ENCODE results near the gene VPS4A.

The VPS4A gene

DNA sequence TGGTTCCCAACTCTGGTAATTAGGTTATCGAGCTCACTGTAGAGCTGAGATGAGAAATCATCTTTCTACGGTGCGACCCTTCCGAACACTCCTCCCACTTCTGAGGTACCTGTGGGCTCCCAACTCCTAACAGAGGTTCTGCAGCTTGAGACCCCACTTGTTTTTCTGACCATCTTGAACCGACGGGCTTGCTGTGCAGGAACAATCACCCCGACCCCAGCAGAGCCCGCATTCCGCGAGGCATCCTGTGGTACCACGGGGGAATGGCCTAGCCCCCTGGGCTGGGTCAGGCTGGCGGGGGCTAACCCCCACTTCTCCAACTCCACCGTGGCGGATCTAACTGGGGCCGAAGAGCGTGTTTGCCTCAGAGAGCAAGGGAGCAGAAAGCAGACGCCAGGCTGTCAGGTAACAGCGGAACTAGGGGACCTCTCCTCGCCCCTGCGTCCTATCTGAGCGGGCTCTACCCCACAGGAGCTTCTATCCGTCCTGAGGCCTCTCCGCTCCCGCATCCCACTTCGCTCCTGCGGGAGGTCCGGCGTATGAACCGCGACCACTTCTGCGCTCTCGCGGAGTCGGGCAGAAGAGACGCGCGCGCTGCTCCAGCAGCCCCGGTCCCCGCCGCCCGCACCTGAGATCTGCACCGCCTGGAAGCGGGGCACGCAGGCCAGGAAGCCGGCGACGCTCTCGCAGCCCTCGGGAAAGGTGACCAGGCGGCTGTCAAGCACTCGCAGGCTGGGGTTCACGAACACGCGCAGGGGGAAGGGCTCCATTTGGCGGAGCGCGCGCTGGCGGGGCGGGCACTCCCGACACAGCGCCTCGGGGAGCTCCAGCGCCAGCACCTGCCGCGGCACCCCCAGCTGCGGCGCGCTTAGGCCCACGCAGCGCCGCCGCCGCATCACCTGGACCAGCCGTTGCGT, 18.5 kb downstream of the VPS4A start:
- Mint-ChIP-seq H3K27ac (peak overlapping the region; percentile 63), H3K4me3 (peak overlapping the region; percentile 76), H3K9me3 (no peaks in the 10 kb centered on the region), H3K4me1 (peaks cover 38% of the 10 kb centered on the region), H3K36me3 (peaks cover 84% of the 10 kb centered on the region)
- ATAC-seq = peak; percentile 60
- DNase-seq (ENCODE audit: low spot score in 2 of 2) = peak in 1 of 2 donors; percentile 70

- DNase-seq (ENCODE audit: low spot score in 2 of 2) (peak; percentile 74 to 92), ATAC-seq (peak; percentile 96)
- Mint-ChIP-seq H3K36me3 (peaks cover 84% of the 10 kb centered on the region), H3K4me3 (peak within 1 kb of the TSS; percentile 76), H3K9me3 (no peaks in the 10 kb centered on the region), H3K4me1 (peaks cover 31% of the 10 kb centered on the region), H3K27ac (peak within 1 kb of the TSS; percentile 74)
Measured at GRCh38 chr16:69330286-69331109, 19.3 kb downstream of the VPS4A start, which contains the start of gene PDF. Gene PDF, minus strand, starts transcription at chr16:69330588. Its CDS starts 18 bp downstream, at chr16:69330570.

GRCh38 chr16:69334696-69335095, 23.5 kb downstream of the VPS4A start:
- Mint-ChIP-seq H3K4me1 (peaks cover 28% of the 10 kb centered on the region), H3K36me3 (peaks cover 65% of the 10 kb centered on the region), H3K9me3 (no peaks in the 10 kb centered on the region), H3K27ac (no peak overlapping the region), H3K4me3 (no peak overlapping the region)
- DNase-seq (ENCODE audit: low spot score in 2 of 2) = no peak
- no peak for ATAC-seq

DNA sequence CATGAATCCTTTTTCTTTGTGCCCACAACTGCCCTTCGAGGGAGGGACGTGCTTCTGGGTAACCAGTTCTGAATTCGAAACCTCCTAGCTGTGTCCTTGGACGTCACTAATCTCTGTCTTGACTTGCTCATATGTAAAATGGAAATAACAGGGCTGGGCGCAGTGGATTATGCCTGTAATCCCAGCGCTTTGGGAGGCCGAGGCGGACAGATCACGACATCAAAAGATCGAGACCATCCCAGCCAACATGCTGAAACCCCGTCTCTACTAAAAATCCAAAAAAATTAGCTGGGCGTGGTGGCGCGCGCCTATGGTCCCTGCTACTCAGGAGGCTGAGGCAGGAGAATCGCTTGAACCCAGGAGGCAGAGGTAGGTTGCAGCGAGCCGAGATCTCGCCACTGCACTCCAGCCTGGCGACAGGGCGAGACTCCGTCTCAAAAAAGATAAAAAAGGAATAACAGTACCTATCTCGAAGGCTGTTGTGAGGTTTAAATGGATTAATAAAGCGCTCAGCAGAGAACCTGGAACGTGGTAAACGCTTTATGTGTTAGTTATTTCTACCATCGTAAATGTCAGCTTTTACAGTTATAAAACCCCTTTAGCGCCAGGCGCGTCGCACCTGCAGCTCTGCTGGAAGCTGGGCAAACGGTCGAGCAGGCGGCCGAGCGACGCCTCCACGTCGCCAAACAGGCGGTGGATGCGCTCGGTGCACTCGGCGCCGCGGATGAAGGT, 27.6 kb downstream of the VPS4A start:
- DNase-seq (ENCODE audit: low spot score in 2 of 2) (no peak), ATAC-seq (no peak)
- H3K9me3 Mint-ChIP-seq = no peaks in the 10 kb centered on the region
- peaks cover 46% of the 10 kb centered on the region for H3K4me1 Mint-ChIP-seq
- H3K27ac Mint-ChIP-seq = peak overlapping the region; percentile 97
- H3K36me3 Mint-ChIP-seq = peaks cover 72% of the 10 kb centered on the region
- H3K4me3 Mint-ChIP-seq = peak overlapping the region; percentile 98

DNA sequence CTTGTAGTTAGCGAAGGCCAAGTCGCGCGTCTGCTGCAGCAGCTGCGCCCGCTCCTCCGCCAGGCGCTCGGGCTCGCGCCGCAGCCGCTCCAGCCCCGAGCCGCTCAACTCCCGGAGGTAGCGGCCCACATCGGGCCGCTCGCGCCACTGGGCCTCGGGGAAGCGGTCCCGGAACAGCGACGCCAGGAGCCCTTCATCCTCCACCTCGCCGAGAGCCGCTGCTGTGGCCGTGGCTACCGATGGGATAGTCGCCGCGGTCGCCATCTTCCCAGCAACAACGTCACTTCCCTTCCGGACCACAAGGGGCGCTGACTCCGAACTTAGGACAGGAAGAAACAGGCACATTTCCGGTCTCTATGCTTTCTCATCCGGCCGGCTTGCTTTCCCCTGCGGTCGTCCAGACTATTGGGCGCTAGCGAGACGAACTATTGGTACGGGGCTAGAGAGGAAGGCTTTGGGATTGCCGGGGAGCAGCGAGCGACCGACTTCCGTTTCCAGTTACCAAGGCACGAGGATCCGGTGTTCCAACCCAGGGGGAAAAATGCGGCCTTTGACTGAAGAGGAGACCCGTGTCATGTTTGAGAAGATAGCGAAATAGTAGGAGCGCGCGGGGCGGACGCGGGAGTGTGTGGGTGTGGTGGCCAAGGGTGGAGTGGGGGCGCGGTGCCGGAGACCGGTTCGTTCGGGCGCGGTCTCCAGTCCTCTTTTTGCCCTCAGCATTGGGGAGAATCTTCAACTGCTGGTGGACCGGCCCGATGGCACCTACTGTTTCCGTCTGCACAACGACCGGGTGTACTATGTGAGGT, 28.3 kb downstream of the VPS4A start, which contains the start of the genes COG8 and NIP7:
TSS of gene COG8 (minus strand) at position 276 of the 806 bp plus-strand sequence. CDS start at position 264, 12 bp downstream.
TSS of gene NIP7 (plus strand) at position 484 of the 806 bp plus-strand sequence. CDS start at position 542, 58 bp downstream.
- ATAC-seq (peak; percentile 91), DNase-seq (ENCODE audit: low spot score in 2 of 2) (peak; percentile 89 to 98)
- peaks cover 46% of the 10 kb centered on the region for H3K4me1 Mint-ChIP-seq
- no peaks in the 10 kb centered on the region for H3K9me3 Mint-ChIP-seq
- H3K36me3 Mint-ChIP-seq = peaks cover 72% of the 10 kb centered on the region
- peak within 1 kb of the TSS; percentile 98 for H3K4me3 Mint-ChIP-seq
- H3K27ac Mint-ChIP-seq = peak within 1 kb of the TSS; percentile 97

- Mint-ChIP-seq H3K9me3 (no peaks in the 10 kb centered on the region), H3K27ac (peak overlapping the region; percentile 97), H3K4me3 (peak overlapping the region; percentile 98), H3K4me1 (peaks cover 50% of the 10 kb centered on the region), H3K36me3 (peaks cover 71% of the 10 kb centered on the region)
- no peak for DNase-seq (ENCODE audit: low spot score in 2 of 2)
- ATAC-seq = no peak
Measured at GRCh38 chr16:69340095-69340644, 29.0 kb downstream of the VPS4A start.

GRCh38 chr16:69344171-69344570, 33.0 kb downstream of the VPS4A start:
- Mint-ChIP-seq H3K4me1 (peaks cover 51% of the 10 kb centered on the region), H3K27ac (no peak overlapping the region), H3K4me3 (no peak overlapping the region), H3K36me3 (peaks cover 75% of the 10 kb centered on the region), H3K9me3 (no peaks in the 10 kb centered on the region)
- no peak for ATAC-seq
- no peak for DNase-seq (ENCODE audit: low spot score in 2 of 2)

DNA sequence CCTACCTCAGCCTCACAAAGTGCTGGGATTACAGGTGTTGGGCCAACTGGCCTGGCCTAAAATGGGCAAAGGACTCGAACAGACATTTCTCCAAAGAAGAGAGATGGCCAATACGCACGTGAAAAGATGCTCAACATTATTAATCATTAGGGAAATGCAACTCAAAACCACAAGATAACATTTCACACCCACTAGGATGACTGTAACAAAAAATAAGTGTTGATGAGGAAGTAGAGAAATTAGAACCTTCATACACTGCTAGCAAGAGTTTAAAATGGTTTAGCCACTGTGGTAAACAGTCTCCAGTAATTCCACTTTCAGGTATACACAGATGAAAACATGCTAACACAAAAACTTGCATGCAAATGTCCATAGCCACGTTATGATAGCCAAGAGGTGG, 34.8 kb downstream of the VPS4A start:
- Mint-ChIP-seq H3K9me3 (no peaks in the 10 kb centered on the region), H3K4me1 (peaks cover 38% of the 10 kb centered on the region), H3K27ac (peak overlapping the region; percentile 60), H3K36me3 (peaks cover 72% of the 10 kb centered on the region), H3K4me3 (no peak overlapping the region)
- ATAC-seq (peak; percentile 76), DNase-seq (ENCODE audit: low spot score in 2 of 2) (no peak)

DNA sequence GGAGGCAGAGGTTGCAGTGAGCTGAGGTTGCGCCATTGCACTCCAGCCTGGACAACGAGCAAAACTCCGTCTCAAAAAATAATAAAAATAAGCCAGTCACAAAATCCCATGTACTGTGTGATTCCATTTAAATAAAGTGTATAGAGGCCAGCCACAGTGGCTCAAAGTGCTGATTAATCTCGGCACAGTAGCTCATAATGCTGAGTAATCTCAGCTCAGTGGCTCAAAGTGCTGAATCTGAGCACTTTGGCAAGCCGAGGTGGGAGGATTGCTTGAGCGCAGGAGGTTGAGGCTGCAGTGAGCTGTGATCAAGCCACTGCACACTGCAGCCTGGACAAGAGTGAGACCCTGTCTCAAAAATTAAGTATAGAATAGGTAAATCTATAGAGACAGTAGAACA, 35.5 kb downstream of the VPS4A start:
- H3K27ac Mint-ChIP-seq = peak overlapping the region; percentile 71
- peaks cover 30% of the 10 kb centered on the region for H3K4me1 Mint-ChIP-seq
- peaks cover 68% of the 10 kb centered on the region for H3K36me3 Mint-ChIP-seq
- H3K4me3 Mint-ChIP-seq = no peak overlapping the region
- no peaks in the 10 kb centered on the region for H3K9me3 Mint-ChIP-seq
- ATAC-seq (peak; percentile 86), DNase-seq (ENCODE audit: low spot score in 2 of 2) (no peak)

GRCh38 chr16:69348222-69348621, 37.1 kb downstream of the VPS4A start:
- Mint-ChIP-seq H3K27ac (no peak overlapping the region), H3K9me3 (no peaks in the 10 kb centered on the region), H3K4me3 (no peak overlapping the region), H3K36me3 (peaks cover 68% of the 10 kb centered on the region), H3K4me1 (peaks cover 28% of the 10 kb centered on the region)
- DNase-seq (ENCODE audit: low spot score in 2 of 2) = no peak
- no peak for ATAC-seq

DNA sequence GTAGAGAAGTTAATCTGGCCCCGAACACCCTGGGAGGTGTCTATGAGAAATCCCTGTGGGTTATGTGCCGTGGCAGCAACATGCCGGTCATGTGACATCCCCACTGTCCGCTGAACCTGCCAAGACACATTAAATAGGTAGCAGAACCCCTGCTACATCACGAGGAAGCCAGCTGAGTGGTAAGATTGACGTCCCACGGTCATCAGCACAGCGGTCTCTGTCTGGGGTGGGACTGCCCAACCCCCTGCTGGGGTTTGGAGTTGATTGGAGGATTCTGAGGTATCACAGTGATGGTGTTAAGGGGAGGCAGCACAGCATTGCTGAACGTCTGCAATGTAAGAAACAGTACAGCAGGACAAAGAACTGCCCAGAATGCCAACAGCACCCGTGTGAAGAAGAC, 38.4 kb downstream of the VPS4A start:
- H3K27ac Mint-ChIP-seq = no peak overlapping the region
- no peaks in the 10 kb centered on the region for H3K9me3 Mint-ChIP-seq
- no peak for DNase-seq (ENCODE audit: low spot score in 2 of 2)
- no peak overlapping the region for H3K4me3 Mint-ChIP-seq
- no peak for ATAC-seq
- H3K4me1 Mint-ChIP-seq = peaks cover 28% of the 10 kb centered on the region
- H3K36me3 Mint-ChIP-seq = peaks cover 63% of the 10 kb centered on the region

DNA sequence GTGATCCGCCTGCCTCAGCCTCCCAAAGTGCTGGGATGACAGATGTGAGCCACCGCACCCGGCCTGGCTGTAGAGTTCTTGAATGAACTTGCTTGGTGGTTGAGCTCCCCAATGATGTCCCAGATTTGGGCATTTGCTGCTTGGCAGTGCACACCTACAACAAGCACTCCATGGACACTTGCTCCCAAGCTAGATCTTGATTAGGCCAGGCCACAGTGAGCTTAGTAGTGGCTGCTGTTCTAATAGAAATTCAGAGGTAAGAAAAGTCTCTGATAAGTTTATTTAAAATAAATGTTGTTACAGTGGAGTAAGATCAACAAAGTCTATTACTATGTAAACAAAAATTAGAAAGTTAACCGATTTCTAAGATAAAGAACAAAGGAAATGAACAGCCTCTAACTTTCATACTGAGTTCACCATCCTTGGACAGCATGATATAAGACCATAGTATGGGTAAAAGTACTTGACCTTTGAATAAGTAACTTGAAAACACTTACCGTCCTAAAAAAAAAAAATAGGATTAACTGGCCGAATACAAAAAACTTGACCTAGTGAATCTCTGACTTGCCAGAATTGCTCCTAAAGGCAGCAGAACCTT, 39.5 kb downstream of the VPS4A start:
- Mint-ChIP-seq H3K4me3 (no peak overlapping the region), H3K9me3 (no peaks in the 10 kb centered on the region), H3K4me1 (peaks cover 21% of the 10 kb centered on the region), H3K36me3 (peaks cover 53% of the 10 kb centered on the region), H3K27ac (no peak overlapping the region)
- ATAC-seq = no peak
- no peak for DNase-seq (ENCODE audit: low spot score in 2 of 2)

DNA sequence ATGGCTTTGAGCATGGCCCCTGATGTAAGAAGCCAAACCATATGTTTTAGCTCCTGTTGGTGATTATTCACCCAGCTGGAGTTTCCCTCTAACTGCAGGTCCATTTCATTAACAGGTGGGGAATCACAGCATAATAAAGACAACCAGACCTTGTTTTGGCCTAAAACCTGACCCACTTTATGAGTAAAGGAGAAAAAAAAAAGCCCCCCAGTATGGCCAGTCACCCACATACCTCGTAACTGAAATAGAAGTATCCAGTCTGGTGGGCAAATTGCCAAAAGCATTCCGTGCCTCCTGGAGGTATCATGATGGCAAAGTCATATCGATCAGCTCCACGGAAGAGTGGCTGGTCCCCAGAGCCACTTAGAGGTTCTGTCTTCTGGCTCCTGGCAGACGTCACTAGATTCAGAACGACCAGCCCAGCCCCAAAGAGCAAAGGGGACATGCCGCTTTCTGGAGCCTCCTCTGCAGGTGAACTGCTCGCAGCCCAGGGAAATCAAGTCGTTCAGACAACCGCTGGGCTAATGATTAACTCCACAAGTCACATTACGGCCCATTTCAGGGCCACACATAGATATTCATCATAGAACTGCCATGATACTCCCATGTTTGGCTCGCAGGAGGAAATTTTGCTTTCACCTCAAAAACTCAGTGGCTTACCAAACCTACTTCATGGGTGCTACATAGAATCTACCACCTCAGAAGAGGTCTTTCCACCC, 40.3 kb downstream of the VPS4A start, which contains the start of gene TMED6:
TSS of gene TMED6 (minus strand) at position 478 of the 719 bp plus-strand sequence. CDS start at position 445, 33 bp downstream.
- H3K27ac Mint-ChIP-seq = no peak within 1 kb of the TSS
- DNase-seq (ENCODE audit: low spot score in 2 of 2) (no peak), ATAC-seq (no peak)
- peaks cover 13% of the 10 kb centered on the region for H3K4me1 Mint-ChIP-seq
- H3K9me3 Mint-ChIP-seq = no peaks in the 10 kb centered on the region
- H3K4me3 Mint-ChIP-seq = no peak within 1 kb of the TSS
- peaks cover 49% of the 10 kb centered on the region for H3K36me3 Mint-ChIP-seq

Data from stimulated activated effector memory CD8-positive, alpha-beta T cell treated with anti-CD3 and anti-CD28 coated beads, Interleukin-12 subunit alpha, Interleukin-12 subunit beta, amount 100 ng/mL, for 72 hours (primary cell).